Ovary (tissue), 9 donors: Measurements from ENCODE around the gene MSANTD2. TPM values are rescaled to one million over a fixed set of nuclear protein-coding genes. Genes with fewer than 3 reads are reported as not detected.

ENCODE experiments used
- DNase-seq, 5 donors: peaks; one replicate each; pipeline ENCODE4 v3.0.0-alpha.2; 2019 to 2020
- H3K27ac ChIP-seq, 2 donors: fragments of 200-600 bp; one replicate each; pipeline versions ENCODE4 v1.5.1 to v1.8.0; 2019 to 2022
- H3K27me3 ChIP-seq: fragments of 200-600 bp; one replicate; pipeline ENCODE4 v1.8.0; 2022
- H3K36me3 ChIP-seq: fragments of 200-600 bp; sonication (generic); one replicate; pipeline ENCODE4 v1.5.1; 2019
- H3K4me1 ChIP-seq: one replicate; pipeline ENCODE4 v1.8.1; 2013; ENCODE audit warnings: mild to moderate bottlenecking, moderate library complexity; ENCODE audit not compliant: insufficient read depth
- H3K4me3 ChIP-seq: fragments of 200-600 bp; sonication (generic); one replicate; pipeline ENCODE4 v1.5.1; 2017
- H3K9me3 ChIP-seq, 2 donors: fragments of 200-600 bp in 1 of 2; sonication (generic) in 1 of 2; one replicate each; pipeline versions ENCODE4 v1.5.1 to v1.8.1; 2013 to 2019; ENCODE audit warnings: mild to moderate bottlenecking in 1 of 2, moderate library complexity in 1 of 2
- CTCF ChIP-seq, 3 donors: fragments of 450-650 bp in 2 of 3; fragments of 200-600 bp in 1 of 3; IDR thresholded peaks; one replicate each; pipeline versions ENCODE4 v1.5.1 to v1.8.0; 2016 to 2022; ENCODE audit warnings: antibody characterized with exemption in 3 of 3, mild to moderate bottlenecking in 1 of 3
- EP300 ChIP-seq: sonication (generic); formaldehyde crosslinking; IDR thresholded peaks from one replicate; pipeline ENCODE4 v1.6.1; 2017; ENCODE audit warnings: antibody characterized with exemption
- POLR2A ChIP-seq: fragments of 450-650 bp; IDR thresholded peaks from one replicate; pipeline ENCODE4 v1.6.1; 2017; ENCODE audit warnings: antibody characterized with exemption, mild to moderate bottlenecking, moderate library complexity
- WGBS, 3 donors: extraction: QIAGEN DNeasy Blood & Tissue Kit in 1 of 3; methylation state at CpG; one replicate each; pipeline versions ENCODE4 v1.1.5 to v1.1.7; 2013 to 2017; 5-methylcytosine and 5-hydroxymethylcytosine counted together
- intact Hi-C, 4 donors: fragments of 100-400 bp; cut with DNase I; formaldehyde crosslinking; loops; one replicate each; pipeline versions ENCODE4 v1.11.0 to v1.15.1; 2022 to 2023
- polyA plus RNA-seq, 2 donors: library from polyadenylated mRNA; stranded (reverse); fragments of 200-250 nt in 1 of 2; fragments of 350-450 nt in 1 of 2; fragmentation: Illumina TruSeq in 1 of 2; extraction: RNeasy Lipid Tissue Mini Kit (QIAGEN cat#74804) in 1 of 2; gene quantifications; one replicate each; pipeline ENCODE4 v1.2.3, GENCODE V29; 2013 to 2014
- total RNA-seq, 7 donors: library from RNA; depleted of rRNA in 2 of 7; stranded (reverse); fragments of >200 nt in 2 of 7; fragmentation: NEBNext Ultra II Directional in 3 of 7; extraction: Animal tissue kit (Norgen Biotek cat#: 25700) in 3 of 7; gene quantifications; one replicate each; pipeline versions ENCODE4 v1.1.0 to v1.2.4, GENCODE V29; 2016 to 2023
- donor health status: DM: no; HTN: no; CAD: no; lungs with moderate emphysema.
- donor health status: DM: no; HTN: no; CAD: no.
- donor health status: Bipolar disorder and iron deficiency.
- donor health status: DM: yes; HTN: yes; CAD: no.
- donor health status: DM: no; HTN: no; CAD: no.
- donor health status: DM: yes; HTN: yes; CAD: no.

The MSANTD2 gene
- total and polyA plus RNA-seq, 9 donors = 9.9 to 19.4 (median 16.7) TPM

DNA sequence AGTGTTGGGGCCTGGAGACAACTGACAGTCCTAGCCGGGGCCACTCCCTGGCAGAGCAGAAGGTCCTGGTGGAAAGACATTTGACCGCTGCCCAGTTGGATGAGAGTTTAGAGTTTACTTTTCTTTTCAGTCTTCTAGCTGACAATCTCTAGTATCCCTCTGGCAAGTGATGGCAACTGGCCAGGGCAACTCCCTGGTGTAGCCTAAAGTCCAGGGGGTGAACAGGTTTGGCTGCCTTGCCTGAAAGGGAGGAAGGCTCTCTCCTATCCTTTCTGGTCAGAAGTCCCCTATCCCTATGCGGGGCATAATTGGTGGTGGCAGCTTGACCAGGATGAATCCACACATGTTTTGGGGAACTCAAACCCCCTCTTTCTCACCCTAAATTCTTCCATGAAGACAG lies 16.8 kb upstream of the MSANTD2 start:
- H3K36me3 ChIP-seq = no peaks in the 10 kb centered on the region
- 73 to 91% (median 76%) methylated on average over 3 of the region's 3 CpGs for WGBS, 3 donors
- TF ChIP-seq EP300 = no peak
- no peak for TF ChIP-seq CTCF (IDR thresholded peaks at IDR 0.05)
- no peak for TF ChIP-seq POLR2A
- H3K4me3 ChIP-seq = no peak overlapping the region
- H3K4me1 ChIP-seq = no peaks in the 10 kb centered on the region
- no peak overlapping the region for H3K27ac ChIP-seq
- H3K9me3 ChIP-seq = no peaks in the 10 kb centered on the region
- DNase-seq = no peak
- no peaks in the 10 kb centered on the region for H3K27me3 ChIP-seq
- intact Hi-C loops = no loop called here

- H3K27ac ChIP-seq = no peak overlapping the region
- H3K27me3 ChIP-seq = no peaks in the 10 kb centered on the region
- no peaks in the 10 kb centered on the region for H3K36me3 ChIP-seq
- H3K4me3 ChIP-seq = no peak overlapping the region
- DNase-seq = no peak
- intact Hi-C loops = no loop called here
- no peaks in the 10 kb centered on the region for H3K9me3 ChIP-seq
- 80 to 90% (median 84%) methylated on average over 1 of the region's 1 CpG for WGBS, 3 donors
- TF ChIP-seq EP300 (no peak), POLR2A (no peak), CTCF (IDR thresholded peaks at IDR 0.05) (no peak)
- H3K4me1 ChIP-seq = no peaks in the 10 kb centered on the region
These were observed 14.5 kb upstream of the MSANTD2 start for GRCh38 chr11:124814739-124815138.

DNA sequence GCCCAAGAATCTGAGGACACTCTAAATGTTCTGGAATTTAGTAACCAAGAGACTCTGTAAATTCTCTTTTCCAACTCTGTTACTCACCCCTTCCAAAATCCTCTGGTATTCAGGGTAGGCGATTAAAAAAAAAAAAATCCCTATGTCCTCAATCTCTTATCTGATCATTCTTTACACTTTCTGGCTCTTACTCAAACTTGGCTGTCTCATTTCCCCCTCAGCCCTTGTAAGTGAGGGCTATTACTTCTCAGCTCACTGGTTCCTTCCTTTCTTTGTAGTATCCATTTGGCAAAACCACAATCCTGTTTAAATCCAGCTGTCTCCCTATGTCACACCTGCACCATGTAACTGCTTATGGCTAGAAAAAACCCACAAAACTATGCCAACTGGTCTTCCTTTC lies 12.7 kb upstream of the MSANTD2 start:
- WGBS, 3 donors = 0 to 64% (median 0%) methylated on average over 1 of the region's 1 CpG
- Histone ChIP-seq H3K36me3 (no peaks in the 10 kb centered on the region), H3K4me1 (no peaks in the 10 kb centered on the region), H3K9me3 (no peaks in the 10 kb centered on the region), H3K4me3 (no peak overlapping the region), H3K27me3 (no peaks in the 10 kb centered on the region), H3K27ac (no peak overlapping the region)
- intact Hi-C loops = no loop called here
- no peak for DNase-seq
- TF ChIP-seq EP300 = no peak
- TF ChIP-seq CTCF (IDR thresholded peaks at IDR 0.05) = no peak
- no peak for TF ChIP-seq POLR2A

DNA sequence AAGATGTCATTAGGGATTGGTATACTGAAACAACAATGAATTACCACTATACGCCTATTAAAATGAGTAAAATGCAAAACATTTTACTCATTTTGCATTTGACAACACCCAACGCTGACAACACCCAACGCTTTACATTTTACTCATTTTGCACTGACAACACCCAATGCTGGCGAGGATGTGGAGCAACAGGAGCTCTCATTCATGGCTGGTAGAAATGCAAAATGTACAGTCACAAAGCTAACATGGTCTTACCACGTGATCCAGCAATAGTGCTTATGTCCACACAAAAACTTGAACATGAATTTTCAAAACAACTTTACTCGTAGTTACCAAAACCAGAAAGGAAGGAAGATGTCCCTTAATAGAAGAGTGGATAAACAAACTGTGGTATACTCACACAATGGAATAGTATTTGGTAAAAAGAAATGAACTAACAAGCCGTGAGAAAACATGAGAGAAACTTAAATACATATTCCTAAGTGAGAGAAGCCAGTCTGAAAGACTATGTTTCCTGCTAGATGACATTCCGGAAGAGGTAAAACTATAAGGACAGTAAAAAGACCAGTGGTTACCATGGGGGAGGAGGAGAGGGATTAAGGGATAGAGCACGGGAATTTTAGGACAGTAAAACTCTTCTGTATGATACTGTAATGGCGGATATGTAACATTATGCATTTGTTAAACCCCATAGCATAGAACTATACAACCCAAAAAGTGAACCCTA lies 11.4 kb upstream of the MSANTD2 start:
- no peak for DNase-seq
- Histone ChIP-seq H3K36me3 (no peaks in the 10 kb centered on the region), H3K9me3 (no peaks in the 10 kb centered on the region), H3K27ac (no peak overlapping the region), H3K27me3 (no peaks in the 10 kb centered on the region), H3K4me3 (no peak overlapping the region), H3K4me1 (no peaks in the 10 kb centered on the region)
- TF ChIP-seq POLR2A = no peak
- no peak for TF ChIP-seq EP300
- no peak for TF ChIP-seq CTCF (IDR thresholded peaks at IDR 0.05)
- 83 to 86% (median 84%) methylated on average over 10 of the region's 10 CpGs for WGBS, 3 donors
- intact Hi-C loops = no loop called here
